Measurements from ENCODE around the gene DDX59.

DNA sequence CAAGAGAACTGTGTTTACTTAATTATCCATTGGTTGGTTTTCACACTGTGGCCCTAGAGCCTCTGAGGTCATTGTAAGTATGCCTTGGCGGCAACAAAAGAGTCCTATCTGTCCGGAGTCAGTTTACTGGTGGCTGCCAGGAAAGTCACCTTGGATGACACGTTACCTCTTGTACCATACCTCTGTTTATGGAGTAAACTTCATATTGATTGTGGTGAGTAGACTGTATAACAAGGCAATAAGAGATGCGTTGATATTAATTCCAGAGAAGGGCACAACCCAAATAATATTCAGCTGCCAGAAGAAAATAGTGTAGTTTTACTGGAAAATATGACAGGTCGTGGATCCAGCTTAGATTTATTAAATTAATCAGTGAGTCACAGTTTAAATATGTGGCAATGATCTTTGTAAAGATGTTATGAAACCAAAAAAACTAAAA lies 28.7 kb downstream of the DDX59 start:
- TF ChIP-seq TAF1 (IDR thresholded peaks at IDR 0.05; ENCODE audit: borderline replicate concordance, low read depth, low read length) (no peak), NFIC (IDR thresholded peaks at IDR 0.05; ENCODE audit: borderline replicate concordance) (no peak)
- TF ChIP-seq, protein P1, sequence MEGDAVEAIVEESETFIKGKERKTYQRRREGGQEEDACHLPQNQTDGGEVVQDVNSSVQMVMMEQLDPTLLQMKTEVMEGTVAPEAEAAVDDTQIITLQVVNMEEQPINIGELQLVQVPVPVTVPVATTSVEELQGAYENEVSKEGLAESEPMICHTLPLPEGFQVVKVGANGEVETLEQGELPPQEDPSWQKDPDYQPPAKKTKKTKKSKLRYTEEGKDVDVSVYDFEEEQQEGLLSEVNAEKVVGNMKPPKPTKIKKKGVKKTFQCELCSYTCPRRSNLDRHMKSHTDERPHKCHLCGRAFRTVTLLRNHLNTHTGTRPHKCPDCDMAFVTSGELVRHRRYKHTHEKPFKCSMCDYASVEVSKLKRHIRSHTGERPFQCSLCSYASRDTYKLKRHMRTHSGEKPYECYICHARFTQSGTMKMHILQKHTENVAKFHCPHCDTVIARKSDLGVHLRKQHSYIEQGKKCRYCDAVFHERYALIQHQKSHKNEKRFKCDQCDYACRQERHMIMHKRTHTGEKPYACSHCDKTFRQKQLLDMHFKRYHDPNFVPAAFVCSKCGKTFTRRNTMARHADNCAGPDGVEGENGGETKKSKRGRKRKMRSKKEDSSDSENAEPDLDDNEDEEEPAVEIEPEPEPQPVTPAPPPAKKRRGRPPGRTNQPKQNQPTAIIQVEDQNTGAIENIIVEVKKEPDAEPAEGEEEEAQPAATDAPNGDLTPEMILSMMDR (IDR thresholded peaks at IDR 0.05) = no peak
